ENCODE results near the gene PPM1G. TPM values are rescaled to one million over a fixed set of nuclear protein-coding genes. Genes with fewer than 3 reads are reported as not detected.

PPM1G gene
- total RNA-seq, 2 donors from 2014 or later, result 63.0 to 119 TPM

- Histone ChIP-seq H3K9ac (ENCODE audit: low read depth in 2 of 2, low read length in 2 of 2) (no peak overlapping the region), H3K27ac (no peak overlapping the region), H3K36me3 (peaks cover 14% of the 10 kb centered on the region), H3K4me3 (no peak overlapping the region), H3K27me3 (no peaks in the 10 kb centered on the region), H3K9me3 (no peaks in the 10 kb centered on the region), H3K4me1 (peaks cover 10% of the 10 kb centered on the region)
- TF ChIP-seq CTCF (IDR thresholded peaks at IDR 0.05), result no peak
- intact Hi-C loops (cut with DNase I), result no loop called here
- no peak for DNase-seq
These were observed 33.1 kb downstream of the PPM1G start for GRCh38 chr2:27376151-27376865.

- H3K9ac ChIP-seq (ENCODE audit: low read depth in 2 of 2, low read length in 2 of 2), result no peak overlapping the region
- no peaks in the 10 kb centered on the region for H3K9me3 ChIP-seq
- H3K27ac ChIP-seq, result no peak overlapping the region
- no peak for TF ChIP-seq CTCF (IDR thresholded peaks at IDR 0.05)
- no peak overlapping the region for H3K4me3 ChIP-seq
- H3K4me1 ChIP-seq, result peaks cover 10% of the 10 kb centered on the region
- DNase-seq, result no peak
- intact Hi-C loops (cut with DNase I), result no loop called here
- H3K36me3 ChIP-seq, result peaks cover 14% of the 10 kb centered on the region
- H3K27me3 ChIP-seq, result no peaks in the 10 kb centered on the region
These were observed 33.8 kb downstream of the PPM1G start for GRCh38 chr2:27375513-27376099.

GRCh38 chr2:27373567-27373966 lies 35.8 kb downstream of the PPM1G start:
- TF ChIP-seq CTCF (IDR thresholded peaks at IDR 0.05), result no peak
- intact Hi-C loops (cut with DNase I), result no loop called here
- no peaks in the 10 kb centered on the region for H3K27me3 ChIP-seq
- no peak overlapping the region for H3K27ac ChIP-seq
- H3K4me3 ChIP-seq, result no peak overlapping the region
- H3K4me1 ChIP-seq, result peaks cover 17% of the 10 kb centered on the region
- DNase-seq, result no peak
- H3K9ac ChIP-seq (ENCODE audit: low read depth in 2 of 2, low read length in 2 of 2), result no peak overlapping the region
- H3K36me3 ChIP-seq, result peaks cover 14% of the 10 kb centered on the region
- H3K9me3 ChIP-seq, result no peaks in the 10 kb centered on the region

GRCh38 chr2:27372937-27373336 lies 36.5 kb downstream of the PPM1G start:
- Histone ChIP-seq H3K4me3 (no peak overlapping the region), H3K27ac (no peak overlapping the region), H3K36me3 (peaks cover 14% of the 10 kb centered on the region), H3K9ac (ENCODE audit: low read depth in 2 of 2, low read length in 2 of 2) (no peak overlapping the region), H3K9me3 (no peaks in the 10 kb centered on the region), H3K4me1 (peaks cover 17% of the 10 kb centered on the region), H3K27me3 (no peaks in the 10 kb centered on the region)
- intact Hi-C loops (cut with DNase I), result no loop called here
- no peak for DNase-seq
- no peak for TF ChIP-seq CTCF (IDR thresholded peaks at IDR 0.05)

- peak overlapping the region; percentile 84 for H3K4me3 ChIP-seq
- H3K27me3 ChIP-seq, result no peaks in the 10 kb centered on the region
- H3K4me1 ChIP-seq, result peaks cover 17% of the 10 kb centered on the region
- peak overlapping the region; percentile 97 to 98 for H3K9ac ChIP-seq (ENCODE audit: low read depth in 2 of 2, low read length in 2 of 2)
- H3K27ac ChIP-seq, result peak overlapping the region; percentile 92
- no peak for TF ChIP-seq CTCF (IDR thresholded peaks at IDR 0.05)
- intact Hi-C loops (cut with DNase I), result no loop called here
- no peaks in the 10 kb centered on the region for H3K9me3 ChIP-seq
- DNase-seq, result peak; percentile 68
- peaks cover 19% of the 10 kb centered on the region for H3K36me3 ChIP-seq
These were observed 38.4 kb downstream of the PPM1G start for GRCh38 chr2:27370816-27371620.

Data from colonic mucosa (tissue), 4 donors.